ENCODE data around the gene RAB30. TPM values are rescaled to one million over a fixed set of nuclear protein-coding genes. Genes with fewer than 3 reads are reported as not detected.

RAB30 gene
- total RNA-seq, 3 donors from 2014 or later: 20.3 to 26.6 (median 24.2) TPM

DNA sequence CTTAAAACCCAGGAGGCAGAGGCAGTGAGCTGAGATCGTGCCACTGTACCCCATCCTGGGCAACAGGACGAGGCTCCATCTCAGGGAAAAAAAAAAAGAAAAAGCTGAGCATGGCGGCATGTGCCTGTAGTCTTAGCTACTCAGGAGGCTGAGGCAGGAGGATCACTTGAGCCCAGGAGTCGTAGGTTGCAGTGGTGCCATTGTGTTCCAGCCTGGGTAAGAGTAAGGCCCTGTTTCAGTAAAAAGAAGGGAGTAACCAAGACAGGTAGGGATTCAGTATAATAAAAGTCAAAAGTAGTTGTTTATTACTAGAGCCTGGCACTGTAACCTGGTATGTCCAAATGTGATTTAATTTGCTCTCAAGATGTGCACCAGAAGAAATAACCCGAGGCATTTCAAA, 8.1 kb upstream of the RAB30 start:
- H3K9me3 ChIP-seq: no peaks in the 10 kb centered on the region
- intact Hi-C loops (cut with DNase I; ENCODE audit: low total_unique reads): no loop called here
- TF ChIP-seq, protein P1, sequence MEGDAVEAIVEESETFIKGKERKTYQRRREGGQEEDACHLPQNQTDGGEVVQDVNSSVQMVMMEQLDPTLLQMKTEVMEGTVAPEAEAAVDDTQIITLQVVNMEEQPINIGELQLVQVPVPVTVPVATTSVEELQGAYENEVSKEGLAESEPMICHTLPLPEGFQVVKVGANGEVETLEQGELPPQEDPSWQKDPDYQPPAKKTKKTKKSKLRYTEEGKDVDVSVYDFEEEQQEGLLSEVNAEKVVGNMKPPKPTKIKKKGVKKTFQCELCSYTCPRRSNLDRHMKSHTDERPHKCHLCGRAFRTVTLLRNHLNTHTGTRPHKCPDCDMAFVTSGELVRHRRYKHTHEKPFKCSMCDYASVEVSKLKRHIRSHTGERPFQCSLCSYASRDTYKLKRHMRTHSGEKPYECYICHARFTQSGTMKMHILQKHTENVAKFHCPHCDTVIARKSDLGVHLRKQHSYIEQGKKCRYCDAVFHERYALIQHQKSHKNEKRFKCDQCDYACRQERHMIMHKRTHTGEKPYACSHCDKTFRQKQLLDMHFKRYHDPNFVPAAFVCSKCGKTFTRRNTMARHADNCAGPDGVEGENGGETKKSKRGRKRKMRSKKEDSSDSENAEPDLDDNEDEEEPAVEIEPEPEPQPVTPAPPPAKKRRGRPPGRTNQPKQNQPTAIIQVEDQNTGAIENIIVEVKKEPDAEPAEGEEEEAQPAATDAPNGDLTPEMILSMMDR (IDR thresholded peaks at IDR 0.05): no peak
- TF ChIP-seq POLR2A (IDR thresholded peaks at IDR 0.05) (no peak), POLR2AphosphoS5 (IDR thresholded peaks at IDR 0.05) (no peak)

DNA sequence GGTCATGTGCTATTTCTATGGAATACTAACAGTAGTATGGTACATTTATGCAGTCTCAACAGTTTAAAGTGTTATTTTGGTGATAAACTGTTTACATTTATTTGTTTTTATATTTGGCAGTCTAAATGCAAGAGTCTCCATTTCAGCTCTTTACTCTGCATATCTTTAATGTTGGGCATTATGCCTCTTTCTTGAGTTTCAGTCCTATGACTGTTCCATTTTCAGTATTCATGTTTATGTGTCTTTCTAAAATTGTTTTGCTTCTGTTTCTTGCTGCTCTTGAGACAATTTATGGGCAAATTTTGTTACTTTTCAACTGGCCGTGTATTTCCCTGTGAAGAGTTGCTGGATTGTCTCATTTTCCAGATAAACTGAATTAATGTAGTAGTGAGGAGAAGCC, 6.6 kb upstream of the RAB30 start:
- H3K36me3 ChIP-seq: no peaks in the 10 kb centered on the region
- no peaks in the 10 kb centered on the region for H3K27me3 ChIP-seq
- no peak overlapping the region for H3K27ac ChIP-seq
- H3K4me1 ChIP-seq: no peaks in the 10 kb centered on the region
- H3K9me3 ChIP-seq: no peaks in the 10 kb centered on the region
- no peak for DNase-seq (ENCODE audit: low spot score in 2 of 2)
- intact Hi-C loops (cut with DNase I; ENCODE audit: low total_unique reads): no loop called here
- TF ChIP-seq POLR2AphosphoS5 (IDR thresholded peaks at IDR 0.05) (no peak), POLR2A (IDR thresholded peaks at IDR 0.05) (no peak)
- TF ChIP-seq, protein P1 (IDR thresholded peaks at IDR 0.05): no peak
- H3K4me3 ChIP-seq: no peak overlapping the region

More for the DNA sequence above, 8.1 kb upstream of the RAB30 start:
- Histone ChIP-seq H3K36me3 (no peaks in the 10 kb centered on the region), H3K4me3 (no peak overlapping the region), H3K4me1 (no peaks in the 10 kb centered on the region), H3K27ac (peak overlapping the region in 1 of 2 donors; percentile 17), H3K27me3 (no peaks in the 10 kb centered on the region)
- no peak for DNase-seq (ENCODE audit: low spot score in 2 of 2)

DNA sequence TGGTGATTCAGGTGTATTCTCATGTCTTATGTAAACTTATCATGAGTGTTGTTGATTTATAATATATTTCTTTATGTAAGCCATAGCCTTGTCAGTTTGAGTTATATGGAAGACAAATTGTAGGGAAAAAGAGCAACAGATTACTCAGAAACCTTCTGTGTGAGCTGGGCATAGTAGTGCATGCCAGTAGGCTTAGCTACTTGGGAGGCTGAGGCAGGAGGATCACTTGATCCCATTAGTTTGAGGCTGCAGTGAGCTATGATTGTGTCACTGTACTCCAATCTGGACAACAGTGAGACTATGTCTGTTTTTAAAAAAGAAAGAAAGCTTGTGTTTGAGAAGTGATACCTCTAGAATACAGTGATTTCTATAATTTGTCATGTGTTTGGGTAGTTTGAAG, 2.2 kb upstream of the RAB30 start:
- TF ChIP-seq, protein P1 (IDR thresholded peaks at IDR 0.05): no peak
- TF ChIP-seq POLR2A (IDR thresholded peaks at IDR 0.05) (no peak), POLR2AphosphoS5 (IDR thresholded peaks at IDR 0.05) (no peak)
- no peaks in the 10 kb centered on the region for H3K27me3 ChIP-seq
- H3K9me3 ChIP-seq: no peaks in the 10 kb centered on the region
- no peak for DNase-seq (ENCODE audit: low spot score in 2 of 2)
- no peaks in the 10 kb centered on the region for H3K36me3 ChIP-seq
- H3K4me3 ChIP-seq: no peak overlapping the region
- intact Hi-C loops (cut with DNase I; ENCODE audit: low total_unique reads): no loop called here
- H3K4me1 ChIP-seq: peaks cover 0 to 3% of the 10 kb centered on the region in 2 donors
- H3K27ac ChIP-seq: peak overlapping the region in 1 of 2 donors; percentile 98

DNA sequence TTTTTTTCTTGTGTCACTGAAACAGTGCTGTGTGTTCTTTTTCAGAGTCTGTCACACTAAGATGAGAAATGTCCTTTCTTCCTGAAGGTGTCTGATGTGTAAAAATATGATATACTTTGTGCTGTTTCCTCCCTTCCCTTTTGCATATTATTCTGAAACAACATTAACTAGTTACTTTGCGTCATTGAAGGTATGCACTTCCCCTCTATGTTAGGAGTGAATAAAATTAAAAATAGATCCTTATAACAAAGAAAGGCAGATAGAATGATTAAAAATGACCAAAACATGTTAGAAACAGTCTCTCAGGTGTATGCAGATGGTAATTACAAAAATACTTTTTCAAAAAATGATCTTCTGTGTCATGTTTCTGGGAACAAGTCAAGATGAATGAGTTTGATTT, 1.6 kb upstream of the RAB30 start:
- H3K36me3 ChIP-seq: no peaks in the 10 kb centered on the region

More for the DNA sequence above, 1.6 kb upstream of the RAB30 start:
- TF ChIP-seq, protein P1 (IDR thresholded peaks at IDR 0.05): no peak
- TF ChIP-seq POLR2AphosphoS5 (IDR thresholded peaks at IDR 0.05) (no peak), POLR2A (IDR thresholded peaks at IDR 0.05) (no peak)
- intact Hi-C loops (cut with DNase I; ENCODE audit: low total_unique reads): no loop called here
- no peaks in the 10 kb centered on the region for H3K9me3 ChIP-seq
- no peaks in the 10 kb centered on the region for H3K27me3 ChIP-seq
- peaks cover 0 to 3% of the 10 kb centered on the region in 2 donors for H3K4me1 ChIP-seq
- peak overlapping the region in 2 of 3 donors; percentile 78 to 85 for H3K4me3 ChIP-seq
- DNase-seq (ENCODE audit: low spot score in 2 of 2): no peak
- peak overlapping the region; percentile 97 to 98 for H3K27ac ChIP-seq
